ENCODE results near the gene CENPM.
"Not testable (repeated sequence)": the region's sequence is repeated elsewhere in the genome, so short reads cannot be mapped to it uniquely, and the experiment has no call there.

The CENPM gene

DNA sequence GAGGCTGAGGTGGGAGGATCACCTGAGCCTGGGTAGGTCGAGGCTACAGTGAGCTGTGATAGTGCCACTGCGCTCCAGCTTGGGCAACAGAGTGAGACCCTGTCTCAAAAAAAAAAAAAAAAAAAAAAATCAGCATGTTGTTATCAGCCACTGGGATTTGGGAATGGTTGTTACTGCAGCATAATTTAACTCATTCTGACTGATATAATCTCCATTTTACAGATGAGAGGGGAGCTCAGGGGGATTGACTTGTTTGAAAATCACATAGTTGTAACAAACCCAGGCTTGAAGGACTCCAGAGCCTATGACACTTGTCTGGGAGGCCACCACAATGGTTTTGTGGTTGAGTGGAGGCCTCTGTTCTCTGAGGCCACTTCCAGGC lies 19.3 kb upstream of the CENPM start:
- no peak for DNase-seq

DNA sequence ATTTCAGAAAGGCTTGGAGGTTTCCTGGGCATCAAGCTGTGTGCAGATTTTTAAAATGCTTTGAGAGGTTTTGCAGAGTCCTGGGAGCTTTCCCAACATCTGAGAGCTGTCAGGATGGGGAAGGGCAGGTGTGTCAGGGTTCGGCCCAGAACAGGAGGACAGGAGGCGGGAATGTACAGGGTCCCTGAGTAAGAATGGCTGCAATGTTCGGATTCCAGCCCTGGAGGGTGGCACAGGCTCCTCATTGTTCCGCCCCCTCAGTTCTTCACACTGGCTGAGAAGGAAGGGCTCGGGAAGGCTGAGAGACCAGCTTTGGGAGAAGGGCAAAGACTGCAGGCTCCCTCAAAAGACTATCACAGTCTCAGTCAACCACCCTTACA lies 17.1 kb upstream of the CENPM start:
- DNase-seq = no peak

DNA sequence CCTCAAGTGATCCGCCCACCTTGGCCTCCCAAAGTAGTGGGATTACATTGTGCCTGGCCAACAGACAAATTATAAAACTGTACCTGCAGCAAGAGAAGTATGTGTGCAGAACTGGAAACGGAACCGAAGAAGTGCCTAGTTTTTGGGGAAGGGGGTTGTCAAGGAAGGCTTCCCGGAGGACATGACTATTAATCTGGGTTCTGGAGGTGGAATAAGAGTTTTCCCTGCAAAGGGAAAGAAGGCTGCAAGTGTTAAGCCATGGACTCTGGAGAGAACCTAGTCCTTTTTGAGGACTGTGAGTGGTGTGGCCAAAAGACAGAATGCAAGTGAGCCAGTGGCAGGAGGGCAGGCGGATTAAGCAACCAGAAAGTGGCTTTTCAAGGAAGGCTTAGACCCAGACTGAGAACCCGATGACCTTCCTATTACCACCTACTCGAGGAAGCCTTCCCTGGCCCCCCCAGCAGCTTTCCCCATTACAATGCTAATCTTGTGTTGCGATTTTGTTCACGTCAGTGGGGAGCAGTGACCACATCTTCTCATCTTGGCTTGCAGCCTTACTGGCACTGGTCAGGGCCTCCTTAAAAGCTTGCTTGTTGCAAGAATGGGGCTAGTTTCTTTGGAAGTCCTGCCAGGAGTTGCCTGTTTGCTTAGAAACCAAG lies 16.6 kb upstream of the CENPM start:
- DNase-seq = no peak

DNA sequence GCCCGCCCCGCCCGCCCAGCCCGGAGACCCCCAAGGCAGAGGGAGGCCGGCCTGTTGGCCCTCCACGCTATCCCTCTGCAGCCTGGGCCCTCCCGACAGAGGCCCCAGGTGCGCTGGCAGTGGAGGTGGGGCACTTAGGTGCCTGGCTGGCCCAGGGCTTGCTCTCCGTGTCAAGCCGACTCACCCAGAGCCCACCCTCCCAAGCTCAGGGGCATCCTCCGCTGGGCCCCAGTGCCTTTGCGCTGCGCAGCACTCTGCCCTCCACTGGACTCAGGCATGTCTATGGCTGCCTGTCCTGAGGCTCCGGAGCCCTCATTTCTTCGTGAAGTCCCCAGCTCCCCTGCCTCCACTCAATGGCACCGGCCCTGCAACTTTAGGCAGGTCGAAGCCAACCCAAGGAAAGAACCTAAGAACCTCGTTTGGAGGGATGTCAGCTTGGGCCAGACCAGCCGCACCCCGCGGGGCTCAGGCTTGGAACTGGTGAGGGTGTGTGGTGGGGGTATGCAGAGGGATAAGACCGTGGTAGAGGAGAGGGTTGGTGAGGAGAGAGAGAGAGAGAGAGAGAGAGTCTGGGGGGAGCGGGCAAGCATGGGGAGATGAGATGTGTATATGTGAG lies 11.1 kb upstream of the CENPM start:
- no peak for DNase-seq

DNA sequence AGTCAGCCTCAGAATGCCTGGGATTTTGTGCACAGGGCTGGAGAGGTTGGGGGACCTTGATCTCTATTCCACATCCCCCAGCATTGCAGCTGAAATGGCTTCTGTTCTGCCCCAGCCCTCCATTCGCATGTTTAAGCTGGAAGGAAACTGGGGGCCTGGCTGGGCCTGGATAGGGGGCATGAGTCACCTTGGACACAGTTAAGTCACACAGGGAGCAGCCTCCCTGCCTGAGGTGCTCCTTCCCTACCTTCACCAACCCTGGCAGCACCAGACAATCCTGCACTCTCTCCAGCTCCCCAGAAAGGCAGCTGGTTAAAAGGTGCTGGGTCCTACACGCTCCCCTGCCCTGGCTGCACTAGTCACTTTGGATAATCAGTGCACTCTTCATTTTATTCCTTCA lies 5.8 kb upstream of the CENPM start:
- no peak for DNase-seq

DNA sequence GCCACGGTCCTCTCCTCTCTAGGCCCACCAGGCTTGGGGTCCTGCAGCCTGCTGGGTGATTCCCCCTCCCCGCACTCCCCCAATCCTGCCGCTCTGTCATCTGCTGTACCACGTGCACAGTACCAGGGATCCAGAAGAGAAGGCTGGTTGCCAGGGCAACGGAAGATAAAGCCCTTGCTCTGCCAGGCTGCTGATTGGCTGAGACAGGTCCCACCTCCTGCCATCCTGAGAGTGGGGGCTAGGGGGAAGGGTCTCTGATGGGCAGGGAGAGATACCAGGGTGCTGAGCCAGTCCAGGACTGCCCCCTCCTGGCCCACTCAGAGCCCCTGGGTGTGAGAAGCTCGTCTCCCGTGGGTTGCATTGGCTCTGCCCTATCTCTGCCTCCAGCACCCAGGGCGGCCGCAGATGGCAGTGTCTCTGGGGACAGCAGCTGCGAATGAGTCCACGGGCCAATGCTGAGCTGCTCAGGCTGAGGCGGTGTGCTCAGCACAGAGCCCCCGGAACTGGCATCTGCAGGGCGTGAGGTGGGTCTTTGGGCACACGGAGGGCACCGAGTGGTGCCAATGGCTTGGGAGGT lies 5.0 kb upstream of the CENPM start, which contains the start of gene SMIM45:
TSS of gene SMIM45 (plus strand) at position 253 of the 577 bp plus-strand sequence.
- no peak for DNase-seq

DNA sequence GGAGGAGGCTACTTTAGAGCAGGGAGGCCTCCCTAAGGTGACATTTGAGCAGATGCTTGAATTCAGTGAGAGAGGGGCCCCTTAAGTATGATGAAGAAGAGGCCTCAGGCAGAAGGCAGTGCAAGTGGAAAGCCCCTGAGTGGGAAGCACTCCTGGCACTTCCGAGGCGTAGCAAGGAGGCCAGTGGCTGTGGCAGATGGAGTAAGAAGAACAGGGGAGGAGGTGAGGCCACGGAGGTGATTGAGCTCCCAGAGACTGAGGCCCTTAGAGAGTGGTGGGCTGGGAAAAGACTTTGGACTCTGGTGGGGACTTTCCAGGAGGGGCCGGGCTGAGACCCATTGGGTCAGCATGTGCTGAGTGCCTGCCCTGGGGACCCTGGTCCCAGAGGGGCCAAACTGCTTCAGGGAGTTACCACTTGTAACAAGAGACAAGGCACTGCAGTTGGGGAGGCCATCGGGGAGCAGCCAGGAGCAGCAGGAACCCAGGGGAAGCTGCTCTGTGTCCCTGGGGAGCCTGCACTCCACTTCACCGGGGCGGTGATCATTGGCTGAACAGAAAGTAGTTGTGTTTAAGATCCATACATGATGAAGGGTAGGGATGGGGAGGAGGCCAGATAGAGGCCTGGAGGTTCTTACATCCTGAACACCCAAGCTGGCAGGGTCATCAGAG lies 2.5 kb upstream of the CENPM start:
- DNase-seq = no peak

DNA sequence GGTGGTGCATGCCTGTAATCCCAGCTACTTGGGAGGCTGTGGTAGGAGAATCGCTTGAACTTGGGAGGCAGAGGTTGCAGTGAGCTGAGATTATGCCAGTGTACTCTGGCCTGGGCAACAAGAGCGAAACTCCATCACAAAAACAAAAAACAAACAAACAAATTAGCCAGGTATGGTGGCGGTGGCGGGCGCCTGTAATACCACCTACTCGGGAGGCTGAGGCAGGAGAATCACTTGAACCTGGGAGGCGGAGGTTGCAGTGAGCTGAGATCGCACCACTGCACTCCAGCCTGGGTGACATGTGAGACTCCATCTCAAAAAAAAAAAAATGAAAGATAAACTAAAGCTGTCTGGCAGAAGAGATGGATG lies 2.0 kb upstream of the CENPM start:
- not testable (repeated sequence) for DNase-seq

DNA sequence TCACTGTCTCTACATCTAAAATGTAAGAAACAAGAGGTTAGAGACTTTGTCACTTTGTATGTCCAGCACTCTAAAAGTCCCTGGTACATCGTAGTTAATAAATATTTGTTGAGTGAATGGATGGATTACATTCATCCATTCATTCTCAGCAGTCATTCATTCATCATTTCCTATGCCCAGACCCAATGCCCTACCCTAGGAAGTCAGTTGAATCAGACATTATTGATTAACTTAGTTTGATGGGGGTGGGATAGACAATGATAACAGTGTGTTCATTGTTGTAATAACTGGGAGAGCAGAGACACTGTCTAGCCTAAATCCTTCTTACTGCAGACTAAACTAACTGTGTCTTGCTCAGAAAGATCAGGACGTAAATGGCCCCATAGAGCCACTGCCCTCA lies 1.2 kb upstream of the CENPM start:
- no peak for DNase-seq

DNA sequence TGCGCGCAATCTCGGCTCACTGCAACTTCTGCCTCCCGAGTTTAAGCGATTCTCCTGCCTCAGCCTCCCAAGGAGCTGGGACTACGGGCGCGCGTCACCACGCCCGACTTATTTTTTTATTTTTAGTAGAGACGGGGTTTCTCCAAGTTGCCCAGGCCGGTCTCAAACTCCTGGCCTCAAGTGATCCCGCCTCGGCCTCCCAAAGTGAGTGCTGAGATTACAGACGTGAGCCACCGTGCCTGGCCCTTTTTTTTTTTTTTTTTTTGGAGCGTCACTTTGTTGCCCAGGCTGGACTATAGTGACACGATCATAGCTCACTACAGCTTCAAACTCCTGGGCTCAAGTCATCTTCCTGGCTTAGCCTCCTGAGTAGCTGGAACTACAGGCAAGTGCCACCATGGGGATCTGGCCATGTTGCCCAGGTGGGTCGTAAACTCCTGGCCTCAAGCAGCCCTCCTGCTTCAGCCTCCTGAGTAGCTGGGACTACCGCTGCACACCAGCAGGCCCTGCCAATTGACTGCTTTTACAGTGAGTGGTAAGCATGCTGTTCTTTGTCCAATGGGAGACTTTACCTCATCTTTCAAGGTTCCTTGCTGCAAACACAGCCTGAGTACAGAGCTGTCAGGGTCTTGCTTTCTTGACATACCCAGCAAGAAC lies 600 bp upstream of the CENPM start:
- no peak for DNase-seq

DNA sequence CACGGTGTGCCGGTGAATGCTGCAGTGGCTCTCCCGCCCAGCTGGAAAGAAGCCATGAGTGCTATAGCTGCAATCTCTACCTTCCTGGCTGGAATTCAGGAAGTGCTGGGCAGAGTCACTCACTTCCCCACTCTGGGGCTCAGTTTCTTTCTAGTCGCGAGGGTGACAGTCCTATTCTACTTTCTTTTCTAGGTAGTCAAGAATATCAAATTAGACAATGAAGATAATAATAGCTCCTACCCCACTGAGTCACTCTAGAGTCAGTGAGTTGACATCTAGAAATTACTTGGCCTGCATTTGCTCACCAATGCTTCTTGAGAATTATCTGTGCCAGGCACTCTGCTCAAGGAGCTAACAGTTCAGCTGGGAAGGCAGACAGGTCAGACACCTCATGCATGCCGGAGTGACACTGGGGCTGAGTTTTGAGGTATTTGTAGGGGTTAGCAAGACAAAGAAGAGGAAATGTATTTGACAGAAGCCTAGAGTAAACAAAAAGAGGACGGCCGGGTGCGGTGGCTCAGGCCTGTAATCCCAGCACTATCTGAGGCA lies 3.2 kb downstream of the CENPM start:
- DNase-seq = no peak

DNA sequence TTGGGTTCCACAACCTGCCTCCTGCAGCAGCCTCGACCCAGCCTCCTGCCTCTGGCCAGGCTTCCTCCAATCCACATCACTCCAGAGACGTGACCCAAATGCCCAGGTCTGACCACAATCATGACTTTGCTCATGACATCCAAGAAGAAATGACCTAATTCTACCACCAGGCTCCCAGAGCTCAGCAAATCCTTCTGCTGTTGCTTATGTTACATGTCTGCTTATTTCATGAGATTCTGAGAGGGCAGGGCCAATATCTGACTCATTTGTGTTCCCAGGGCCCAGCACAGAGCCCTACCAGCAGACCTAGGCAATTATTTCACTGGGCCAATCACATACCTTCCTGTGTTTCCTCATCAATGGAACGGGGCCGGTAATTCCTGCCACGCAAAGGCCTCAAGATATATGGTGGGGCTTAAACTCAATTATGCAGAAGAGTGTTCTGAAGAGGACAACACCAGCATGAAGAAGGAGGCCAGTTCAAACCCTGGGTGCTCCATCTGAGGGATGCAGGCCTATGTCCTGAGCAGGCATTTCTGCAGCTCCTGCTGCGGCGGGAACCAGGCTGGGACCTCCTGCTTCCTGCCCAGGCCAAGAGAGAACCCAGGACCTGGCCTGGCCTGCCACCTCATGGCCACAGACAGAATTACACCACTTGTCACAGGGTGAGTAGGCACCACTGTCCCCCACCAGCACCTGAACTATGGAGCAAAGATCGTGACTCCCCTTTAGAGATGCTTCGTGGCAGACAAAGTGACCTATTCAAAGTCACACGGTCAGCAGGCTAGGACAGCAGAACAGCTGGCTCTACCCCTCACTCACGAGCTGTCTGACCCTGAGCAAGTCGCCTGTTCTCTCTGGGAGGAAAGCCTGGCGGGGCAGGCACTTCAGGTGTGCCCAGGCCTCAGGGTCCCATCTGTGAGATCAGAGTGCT lies 5.9 kb downstream of the CENPM start:
- DNase-seq = peak; percentile 89

DNA sequence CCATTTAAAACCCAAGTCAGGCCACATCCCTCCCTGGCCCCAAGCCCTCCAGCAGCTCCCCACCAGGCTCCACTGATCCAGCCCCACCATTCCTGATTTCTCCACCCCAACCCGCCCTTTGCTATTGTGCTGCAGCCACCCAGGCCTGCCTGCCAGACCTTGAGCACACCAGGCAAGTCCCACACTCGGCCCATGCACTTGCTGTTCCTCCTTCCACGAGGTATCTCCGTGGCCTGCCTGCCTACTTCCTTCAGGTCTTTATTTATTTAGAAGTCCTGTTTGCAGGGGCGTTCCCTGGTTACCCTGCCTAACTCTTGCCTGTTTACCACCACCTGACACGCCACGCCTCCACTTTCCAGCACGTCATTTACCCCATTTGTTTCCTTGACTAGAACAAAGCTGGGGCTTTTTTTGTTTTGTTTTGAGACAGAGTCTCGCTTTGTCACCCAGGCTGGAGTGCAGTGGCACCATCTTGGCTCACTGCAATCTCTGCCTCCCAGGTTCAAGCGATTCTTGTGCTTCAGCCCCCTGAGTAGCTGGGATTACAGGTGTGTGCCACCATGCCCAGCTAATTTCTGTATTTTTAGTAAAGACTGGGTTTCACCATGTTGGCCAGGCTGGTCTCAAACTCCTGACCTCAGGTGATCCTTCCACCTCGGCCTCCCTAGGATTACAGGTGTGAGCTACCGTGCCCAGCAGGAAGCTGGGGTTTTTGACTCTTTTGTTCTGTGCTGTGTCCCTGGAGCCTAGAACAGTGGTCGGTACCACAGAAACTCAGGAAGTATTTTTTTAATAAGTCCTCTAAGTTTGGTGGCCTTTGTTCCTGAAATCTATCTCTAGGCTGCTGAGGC lies 6.7 kb downstream of the CENPM start:
- peak; percentile 97 for DNase-seq

DNA sequence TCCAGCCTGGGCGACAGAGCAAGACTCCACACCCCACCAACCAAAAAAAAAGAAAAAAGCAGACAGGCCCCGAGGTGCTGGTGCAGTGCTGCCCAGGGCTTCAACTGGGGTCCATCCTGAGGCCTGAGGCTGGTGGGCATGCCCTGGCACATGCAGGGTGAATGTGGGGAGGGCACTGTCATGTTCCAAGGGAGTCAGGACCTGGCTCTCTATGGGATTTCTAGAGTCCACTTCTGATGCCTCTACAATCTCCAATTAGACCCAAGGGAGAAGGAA lies 10.1 kb downstream of the CENPM start:
- no peak for DNase-seq

DNA sequence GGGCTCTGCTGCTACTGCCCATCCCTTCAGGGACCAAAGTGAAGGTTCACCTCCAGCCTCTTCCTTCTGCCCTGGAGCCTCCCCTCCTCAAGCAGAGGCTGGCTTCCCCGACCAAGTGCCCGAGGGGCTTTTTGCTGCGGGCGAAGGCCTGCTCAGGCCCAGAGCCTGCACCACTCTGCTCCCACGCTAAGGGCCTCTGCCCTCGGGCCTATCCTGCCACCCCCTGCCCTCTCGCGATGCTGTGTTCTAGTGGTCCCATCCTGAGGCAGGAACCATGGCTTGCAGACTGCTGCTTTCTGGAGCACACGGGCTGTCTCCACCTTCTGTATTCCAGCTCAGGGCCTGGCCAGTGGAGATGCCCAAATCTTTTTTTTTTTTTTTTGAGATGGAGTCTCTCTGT lies 11.4 kb downstream of the CENPM start:
- no peak for DNase-seq

DNA sequence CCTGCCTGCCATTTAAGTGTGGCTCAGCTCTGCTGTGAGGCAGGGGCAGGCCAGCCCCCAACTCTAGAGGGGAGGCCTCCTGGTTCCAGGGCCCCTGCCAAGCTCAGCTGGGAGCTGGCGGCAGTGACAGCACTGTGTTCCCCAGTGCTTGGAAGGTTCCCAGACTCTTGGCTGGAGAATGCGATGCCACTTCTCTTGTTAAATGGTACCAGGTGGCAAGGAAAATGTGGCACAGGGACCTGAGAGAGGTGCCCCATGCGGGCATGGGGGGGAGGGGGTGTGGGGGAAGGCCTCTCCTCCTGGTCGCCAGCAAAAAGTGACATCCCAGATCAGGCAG lies 12.0 kb downstream of the CENPM start:
- no peak for DNase-seq

DNA sequence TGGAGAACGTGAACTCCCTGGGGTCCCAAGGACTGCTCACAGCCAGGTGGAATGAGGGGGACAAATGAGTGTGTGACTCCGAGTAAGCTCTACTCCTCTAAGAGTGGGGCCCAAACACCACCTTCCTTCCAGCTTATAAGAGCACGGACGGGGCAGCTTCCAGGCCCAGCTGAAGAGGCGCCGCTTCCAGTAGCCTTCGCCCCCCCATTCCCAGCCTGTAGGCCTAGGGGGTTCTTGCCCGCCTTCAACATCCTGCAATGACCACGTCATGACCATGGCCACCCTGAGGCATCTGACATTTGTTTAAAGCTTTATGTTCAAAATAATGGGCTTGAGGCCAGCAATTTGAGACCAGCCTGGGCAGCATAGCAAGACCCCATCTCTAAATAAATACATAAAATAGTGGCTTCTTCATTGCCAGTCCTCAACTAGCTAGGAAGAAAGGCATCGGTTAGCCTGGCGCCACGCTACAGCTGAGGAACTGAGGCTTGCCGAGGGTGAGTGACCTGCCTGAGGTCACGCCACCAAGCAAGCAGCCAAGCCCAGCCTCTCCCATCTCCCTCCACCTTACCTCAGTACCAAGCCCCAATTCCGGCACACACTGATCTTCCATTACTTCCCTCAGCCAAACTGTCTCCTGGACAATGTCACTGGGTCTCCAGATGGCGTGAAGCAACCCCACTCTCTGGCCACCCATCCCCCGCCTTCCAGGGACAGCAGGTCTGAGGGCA lies 12.5 kb downstream of the CENPM start:
- DNase-seq = no peak

DNA sequence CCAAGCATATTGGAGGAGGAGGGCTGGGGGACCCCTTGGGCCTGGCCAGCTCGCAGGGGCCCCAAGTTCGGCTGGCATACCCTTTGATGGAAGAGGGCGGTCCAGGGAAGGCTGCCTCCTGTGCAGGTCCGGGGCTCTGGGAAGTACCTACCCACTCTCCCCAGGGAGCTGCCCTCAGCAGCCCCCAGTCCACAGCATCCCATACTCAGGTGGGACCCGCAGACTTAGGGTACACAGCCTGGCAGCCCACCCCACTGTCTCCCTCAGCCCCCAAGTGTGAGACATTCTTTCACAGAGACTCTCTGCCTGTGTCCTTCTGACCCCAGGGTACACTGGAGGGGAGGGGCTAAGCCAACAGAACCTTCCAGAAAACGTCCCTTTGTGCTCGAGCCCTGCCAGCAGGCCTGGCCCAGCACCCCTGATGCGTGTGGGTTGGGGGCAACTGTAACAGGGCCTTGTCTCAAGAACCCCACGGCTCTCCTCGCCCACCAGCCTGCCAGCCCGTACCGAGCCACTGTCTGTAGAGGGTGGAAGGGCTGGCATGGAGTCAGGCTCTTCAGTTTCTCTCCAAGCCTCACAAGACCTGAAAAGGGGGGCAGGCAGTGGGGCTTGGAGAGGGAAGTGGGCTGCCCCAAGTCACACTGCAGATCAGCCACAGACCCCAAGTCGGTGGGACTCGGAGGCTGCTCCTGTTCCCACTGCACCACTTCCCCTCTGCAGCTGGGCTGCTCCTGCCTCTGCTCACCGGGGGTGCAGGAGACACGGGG lies 13.4 kb downstream of the CENPM start:
- DNase-seq = no peak

DNA sequence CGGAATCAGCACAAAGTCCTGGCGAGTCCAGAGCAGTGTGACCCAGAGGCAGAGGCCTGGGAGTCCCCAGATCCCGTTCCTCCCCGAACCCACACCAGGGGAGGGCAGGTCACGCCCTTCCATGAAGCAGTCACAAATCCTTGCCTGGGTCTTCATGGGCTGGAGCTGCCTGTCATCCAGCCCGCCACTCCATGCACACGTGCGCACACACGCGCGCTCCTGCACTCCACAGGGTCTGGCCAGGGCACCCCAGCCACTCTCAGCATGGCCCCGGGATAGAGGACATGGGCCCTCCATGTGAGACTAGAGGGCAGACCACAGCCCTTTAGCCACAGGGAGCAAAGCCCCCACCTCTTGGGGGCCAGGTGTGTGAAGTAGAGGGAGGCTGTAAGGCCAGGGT lies 14.6 kb downstream of the CENPM start:
- DNase-seq = no peak

DNA sequence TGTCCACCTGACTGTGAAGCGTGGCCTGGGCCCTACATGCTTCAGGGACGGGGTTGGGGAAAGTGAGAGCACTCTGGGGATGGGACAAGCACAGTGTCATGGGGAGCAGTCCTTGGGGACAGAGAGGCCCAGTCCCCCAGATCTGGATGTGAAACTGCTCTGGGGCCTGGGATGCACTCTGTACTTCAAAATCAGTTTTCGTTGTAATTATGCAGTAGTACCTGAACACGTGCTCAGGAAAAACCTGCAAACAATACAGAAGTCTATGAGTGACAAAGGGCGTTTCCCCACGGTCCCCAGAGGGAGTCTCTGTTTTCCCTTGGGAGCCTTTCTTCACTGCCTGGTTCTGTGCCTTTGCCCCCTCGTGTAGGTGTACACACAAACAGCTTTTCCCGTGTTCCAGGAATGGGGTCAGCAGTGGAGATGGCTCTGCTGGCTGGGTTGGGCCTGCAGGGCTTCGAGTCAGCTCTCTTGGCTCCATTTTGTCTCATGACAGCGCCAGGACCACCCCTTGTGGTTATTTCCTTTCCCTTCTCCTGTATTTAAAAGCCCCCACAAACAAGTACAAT lies 15.2 kb downstream of the CENPM start:
- DNase-seq = no peak

All from activated naive CD4-positive, alpha-beta T cell treated with Interleukin-2 at 50 U/mL for 16 hours (primary cell).